ENCODE results near the gene KCNT1.

- TF ChIP-seq EZH2phosphoT487 (IDR thresholded peaks at IDR 0.05; ENCODE audit: low read depth), result no peak
- TF ChIP-seq CTCF (IDR thresholded peaks at IDR 0.05; ENCODE audit: low read depth, low read length), result no peak
Observed at GRCh38 chr9:135766251-135766650, 64.3 kb downstream of the KCNT1 start.

Data from OCI-LY3 (cell line).